Dermis lymphatic vessel endothelial cell (primary cell): ENCODE data around the gene CACNA1A. TPM values are rescaled to one million over a fixed set of nuclear protein-coding genes. Genes with fewer than 3 reads are reported as not detected.

Experiments used
- total RNA-seq: library from RNA; depleted of rRNA; stranded (reverse); fragments of >200 nt; gene quantifications from 2 replicates; pipeline ENCODE4 v1.2.1, GENCODE V29; 2014

The CACNA1A gene
- under 0.01 and 0.26 TPM in 2 replicates for total RNA-seq

GRCh38 chr19:13506471-13506820 is at the start of gene CACNA1A:
TSS of gene CACNA1A (minus strand) at chr19:13506479. CDS start at chr19:13506224, 255 bp downstream.

